ENCODE measurements around the gene TMPRSS3.

The TMPRSS3 gene

GRCh38 chr21:42369821-42370220 is 26.0 kb downstream of the TMPRSS3 start:
- no peak for DNase-seq

- no peak for DNase-seq
These were observed 28.3 kb downstream of the TMPRSS3 start for GRCh38 chr21:42367367-42368165.

- DNase-seq, result no peak
These were observed 29.4 kb downstream of the TMPRSS3 start, which contains the start of gene TFF1 for GRCh38 chr21:42366292-42367010. TSS of gene TFF1 (minus strand) at chr21:42366535. CDS start at chr21:42366495, 40 bp downstream.

GRCh38 chr21:42365770-42366169 is 30.1 kb downstream of the TMPRSS3 start:
- no peak for DNase-seq

- DNase-seq, result no peak
These were observed 31.5 kb downstream of the TMPRSS3 start for GRCh38 chr21:42364304-42364865.

- DNase-seq, result no peak
These were observed 32.5 kb downstream of the TMPRSS3 start for GRCh38 chr21:42363312-42363711.

GRCh38 chr21:42362700-42363099 is 33.2 kb downstream of the TMPRSS3 start:
- DNase-seq, result no peak

- DNase-seq, result no peak
These were observed 33.7 kb downstream of the TMPRSS3 start for GRCh38 chr21:42362198-42362597.

- no peak for DNase-seq
These were observed 34.6 kb downstream of the TMPRSS3 start for GRCh38 chr21:42361286-42361685.

- no peak for DNase-seq
These were observed 35.5 kb downstream of the TMPRSS3 start for GRCh38 chr21:42360317-42360716.

GRCh38 chr21:42358937-42359336 is 36.9 kb downstream of the TMPRSS3 start:
- DNase-seq, result no peak

- DNase-seq, result no peak
These were observed 37.6 kb downstream of the TMPRSS3 start for GRCh38 chr21:42358261-42358660.

GRCh38 chr21:42357307-42357706 is 38.5 kb downstream of the TMPRSS3 start:
- no peak for DNase-seq

- DNase-seq, result no peak
These were observed 39.2 kb downstream of the TMPRSS3 start for GRCh38 chr21:42356650-42357049.

GRCh38 chr21:42356046-42356445 is 39.8 kb downstream of the TMPRSS3 start:
- DNase-seq, result no peak

GRCh38 chr21:42353623-42354022 is 42.2 kb downstream of the TMPRSS3 start:
- no peak for DNase-seq

- no peak for DNase-seq
These were observed 43.3 kb downstream of the TMPRSS3 start for GRCh38 chr21:42352441-42353095.

GRCh38 chr21:42351626-42352440 is 44.0 kb downstream of the TMPRSS3 start:
- DNase-seq, result no peak

- DNase-seq, result no peak
These were observed 44.9 kb downstream of the TMPRSS3 start, which contains the start of gene TFF2 for GRCh38 chr21:42350927-42351426. TSS of gene TFF2 (minus strand) at chr21:42350994. CDS start at chr21:42350957, 37 bp downstream.

GRCh38 chr21:42350318-42350910 is 45.4 kb downstream of the TMPRSS3 start:
- no peak for DNase-seq
